ENCODE measurements around the gene TCF15. TPM values are rescaled to one million over a fixed set of nuclear protein-coding genes. Genes with fewer than 3 reads are reported as not detected.
"Not testable (repeated sequence)": the region's sequence is repeated elsewhere in the genome, so short reads cannot be mapped to it uniquely, and the experiment has no call there.

The TCF15 gene
- total RNA-seq, 6 donors from 2014 or later: 0.14 to 1.4 (median 0.39) TPM; not detected in 1

- Histone ChIP-seq H3K4me3 (no peak overlapping the region), H3K9me3 (no peaks in the 10 kb centered on the region), H3K27me3 (peaks cover 0 to 7% (median 0%) of the 10 kb centered on the region in 4 donors), H3K36me3 (peaks cover 11 to 39% (median 25%) of the 10 kb centered on the region in 4 donors), H3K27ac (no peak overlapping the region), H3K4me1 (peaks cover 12 to 34% (median 17%) of the 10 kb centered on the region in 4 donors)
- DNase-seq: no peak
- 88 to 98% methylated on average over 2 of the region's 2 CpGs for WGBS, 2 donors
- no peak for TF ChIP-seq CTCF (IDR thresholded peaks at IDR 0.05)
- no peak for TF ChIP-seq POLR2AphosphoS5 (IDR thresholded peaks at IDR 0.05)
- no peak for TF ChIP-seq EP300 (IDR thresholded peaks at IDR 0.05)
- no peak for TF ChIP-seq POLR2A (IDR thresholded peaks at IDR 0.05)
- ATAC-seq (ENCODE audit: low FRiP score in 2 of 2): no peak
Measured at GRCh38 chr20:646868-647233, 36.7 kb upstream of the TCF15 start.

GRCh38 chr20:646107-646867, 36.2 kb upstream of the TCF15 start:
- H3K27ac ChIP-seq: no peak overlapping the region
- ATAC-seq (ENCODE audit: low FRiP score in 2 of 2) (no peak), DNase-seq (no peak)
- 71 to 73% methylated on average over 8 to 10 of the region's 10 CpGs for WGBS, 2 donors
- H3K4me1 ChIP-seq: peaks cover 8 to 28% (median 13%) of the 10 kb centered on the region in 4 donors
- no peak overlapping the region for H3K4me3 ChIP-seq
- H3K36me3 ChIP-seq: peaks cover 11 to 39% (median 25%) of the 10 kb centered on the region in 4 donors
- H3K27me3 ChIP-seq: peaks cover 0 to 7% (median 0%) of the 10 kb centered on the region in 4 donors
- H3K9me3 ChIP-seq: no peaks in the 10 kb centered on the region
- no peak for TF ChIP-seq POLR2AphosphoS5 (IDR thresholded peaks at IDR 0.05)

GRCh38 chr20:645318-646106, 35.4 kb upstream of the TCF15 start:
- DNase-seq: peak; percentile 68 to 92
- peak; percentile 79 to 89 for ATAC-seq (ENCODE audit: low FRiP score in 2 of 2)

GRCh38 chr20:644692-645317, 34.7 kb upstream of the TCF15 start:
- H3K9me3 ChIP-seq: no peaks in the 10 kb centered on the region
- H3K36me3 ChIP-seq: peaks cover 11 to 29% (median 23%) of the 10 kb centered on the region in 4 donors
- ATAC-seq (ENCODE audit: low FRiP score in 2 of 2) (no peak), DNase-seq (no peak)
- H3K27me3 ChIP-seq: peaks cover 0 to 7% (median 0%) of the 10 kb centered on the region in 4 donors
- H3K27ac ChIP-seq: no peak overlapping the region
- H3K4me1 ChIP-seq: peaks cover 8 to 18% (median 13%) of the 10 kb centered on the region in 4 donors
- no peak overlapping the region for H3K4me3 ChIP-seq
- no peak for TF ChIP-seq EP300 (IDR thresholded peaks at IDR 0.05)
- 81 to 84% methylated on average over 11 of the region's 11 CpGs for WGBS, 2 donors

More at GRCh38 chr20:645318-646106, 35.4 kb upstream of the TCF15 start:
- H3K27me3 ChIP-seq: peaks cover 0 to 7% (median 0%) of the 10 kb centered on the region in 4 donors
- H3K4me1 ChIP-seq: peaks cover 8 to 20% (median 13%) of the 10 kb centered on the region in 4 donors
- no peak overlapping the region for H3K27ac ChIP-seq
- H3K4me3 ChIP-seq: no peak overlapping the region
- H3K9me3 ChIP-seq: no peaks in the 10 kb centered on the region
- TF ChIP-seq CTCF (IDR thresholded peaks at IDR 0.05) (peak; percentile 85 to 94 (median 87)), POLR2AphosphoS5 (IDR thresholded peaks at IDR 0.05) (no peak), POLR2A (IDR thresholded peaks at IDR 0.05) (no peak), EP300 (IDR thresholded peaks at IDR 0.05) (no peak)
- WGBS, 2 donors: 17 to 23% methylated on average over 12 to 20 of the region's 20 CpGs
- H3K36me3 ChIP-seq: peaks cover 11 to 36% (median 25%) of the 10 kb centered on the region in 4 donors

- peaks cover under 1 to 8% (median 6%) of the 10 kb centered on the region in 4 donors for H3K36me3 ChIP-seq
- DNase-seq (peak in 1 of 2 donors; percentile 77), ATAC-seq (ENCODE audit: low FRiP score in 2 of 2) (peak in 1 of 2 donors; percentile 54)
- no peak for TF ChIP-seq POLR2AphosphoS5 (IDR thresholded peaks at IDR 0.05)
- TF ChIP-seq CTCF (IDR thresholded peaks at IDR 0.05): no peak
- TF ChIP-seq POLR2A (IDR thresholded peaks at IDR 0.05): no peak
- no peak for TF ChIP-seq EP300 (IDR thresholded peaks at IDR 0.05)
- peaks cover 8 to 18% (median 13%) of the 10 kb centered on the region in 4 donors for H3K4me1 ChIP-seq
- H3K9me3 ChIP-seq: no peaks in the 10 kb centered on the region
- peak overlapping the region in 3 of 4 donors; percentile 27 to 45 (median 40) for H3K4me3 ChIP-seq
- H3K27ac ChIP-seq: peak overlapping the region; percentile 12 to 80 (median 48)
- WGBS, 2 donors: 22 to 100% methylated on average over 1 to 7 of the region's 57 CpGs
- H3K27me3 ChIP-seq: peaks cover 0 to 7% (median 0%) of the 10 kb centered on the region in 4 donors
Measured at GRCh38 chr20:642398-643174, 32.5 kb upstream of the TCF15 start.

GRCh38 chr20:642013-642397, 31.9 kb upstream of the TCF15 start:
- ATAC-seq (ENCODE audit: low FRiP score in 2 of 2); H3K36me3 ChIP-seq; H3K9me3 ChIP-seq; H3K27me3 ChIP-seq; DNase-seq: not testable (repeated sequence)
- H3K4me1 ChIP-seq: peaks cover 8 to 18% (median 13%) of the 10 kb centered on the region in 4 donors
- peak overlapping the region in 2 of 4 donors; percentile 69 to 80 for H3K27ac ChIP-seq
- peak overlapping the region in 3 of 4 donors; percentile 27 to 45 (median 40) for H3K4me3 ChIP-seq
- WGBS, 2 donors: no CpG with 5 or more reads among the region's 13 CpGs

Measured in upper lobe of left lung (tissue), 6 donors.